Osteocyte (in vitro differentiated cells): ENCODE results near the gene CCDC86. TPM values are rescaled to one million over a fixed set of nuclear protein-coding genes. Genes with fewer than 3 reads are reported as not detected.
A peak's percentile ranks its signal among the peaks of the same experiment; 100 is the strongest.

Source experiments
- DNase-seq: peaks from one replicate; pipeline ENCODE4 v3.0.0; 2021; ENCODE audit warnings: mixed read lengths; ENCODE audit not compliant: unreplicated experiment; ENCODE audit errors: extremely low spot score
- H3K27ac Mint-ChIP-seq: one replicate; pipeline ENCODE4 v1.8.0; 2021; ENCODE audit warnings: mild to moderate bottlenecking, mixed read lengths; ENCODE audit not compliant: unreplicated experiment
- H3K27me3 Mint-ChIP-seq: one replicate; pipeline ENCODE4 v1.8.0; 2021; ENCODE audit warnings: mixed read lengths; ENCODE audit not compliant: unreplicated experiment
- H3K36me3 Mint-ChIP-seq: one replicate; pipeline ENCODE4 v1.8.0; 2021; ENCODE audit warnings: mixed read lengths; ENCODE audit not compliant: unreplicated experiment
- H3K4me1 Mint-ChIP-seq: one replicate; pipeline ENCODE4 v1.8.0; 2021; ENCODE audit warnings: mixed read lengths; ENCODE audit not compliant: unreplicated experiment
- H3K4me3 Mint-ChIP-seq: one replicate; pipeline ENCODE4 v1.8.0; 2021; ENCODE audit warnings: mild to moderate bottlenecking, moderate library complexity, mixed read lengths; ENCODE audit not compliant: unreplicated experiment
- H3K9me3 Mint-ChIP-seq: one replicate; pipeline ENCODE4 v1.8.0; 2021; ENCODE audit warnings: mixed read lengths; ENCODE audit not compliant: unreplicated experiment
- CTCF ChIP-seq: fragments of 200-600 bp; sonication (generic); IDR thresholded peaks from 2 replicates; pipeline ENCODE4 v1.5.0; 2021; ENCODE audit warnings: antibody characterized with exemption, mild to moderate bottlenecking, moderate library complexity
- long read RNA-seq: library from polyadenylated mRNA; unstranded; transcript quantifications from one replicate; pipeline ENCODE4 v2.0.0, GENCODE V29; 2021
- total RNA-seq: library from RNA; stranded (reverse); gene quantifications from 2 replicates; pipeline ENCODE4 v1.2.1, GENCODE V29; 2021

Gene CCDC86
- 25.9 and 27.4 TPM in 2 replicates for total RNA-seq
- long read RNA-seq, transcript CCDC86-201 (4 exons, 1,893 nt): major isoform, 39 of 39 reads
- long read RNA-seq, partial matches to known transcripts: 0 of 39 reads
- long read RNA-seq, other reads (novel, unspliced or antisense): 0 of 39 reads

GRCh38 chr11:60841797-60842667 is at the start of gene CCDC86:
TSS of gene CCDC86 (plus strand) at chr11:60842113. CDS start at chr11:60842125, 12 bp downstream.
- TF ChIP-seq CTCF: no peak
- Mint-ChIP-seq H3K4me3 (peak within 1 kb of the TSS; percentile 84), H3K4me1 (peaks cover 57% of the 10 kb centered on the region), H3K9me3 (no peaks in the 10 kb centered on the region), H3K27ac (peak within 1 kb of the TSS; percentile 97), H3K27me3 (peaks cover 3% of the 10 kb centered on the region), H3K36me3 (peaks cover 4% of the 10 kb centered on the region)
- peak; percentile 98 for DNase-seq

- TF ChIP-seq CTCF: no peak
- Mint-ChIP-seq H3K27ac (no peak overlapping the region), H3K4me1 (peaks cover under 1% of the 10 kb centered on the region), H3K27me3 (peaks cover 2% of the 10 kb centered on the region), H3K36me3 (no peaks in the 10 kb centered on the region), H3K4me3 (no peak overlapping the region), H3K9me3 (no peaks in the 10 kb centered on the region)
- DNase-seq: no peak
These were observed 49.4 kb upstream of the CCDC86 start for GRCh38 chr11:60792521-60792920.

GRCh38 chr11:60795291-60795690 is 46.6 kb upstream of the CCDC86 start:
- no peak overlapping the region for H3K27ac Mint-ChIP-seq
- no peak overlapping the region for H3K4me3 Mint-ChIP-seq
- H3K27me3 Mint-ChIP-seq: peaks cover 10% of the 10 kb centered on the region
- H3K36me3 Mint-ChIP-seq: no peaks in the 10 kb centered on the region
- H3K4me1 Mint-ChIP-seq: no peaks in the 10 kb centered on the region
- no peak for DNase-seq
- TF ChIP-seq CTCF: no peak
- H3K9me3 Mint-ChIP-seq: no peaks in the 10 kb centered on the region

GRCh38 chr11:60797846-60798630 is 43.9 kb upstream of the CCDC86 start:
- Mint-ChIP-seq H3K4me1 (no peaks in the 10 kb centered on the region), H3K27ac (no peak overlapping the region), H3K4me3 (no peak overlapping the region), H3K27me3 (peaks cover 15% of the 10 kb centered on the region), H3K9me3 (no peaks in the 10 kb centered on the region), H3K36me3 (no peaks in the 10 kb centered on the region)
- TF ChIP-seq CTCF: no peak
- no peak for DNase-seq

GRCh38 chr11:60798631-60799030 is 43.3 kb upstream of the CCDC86 start:
- no peak overlapping the region for H3K4me3 Mint-ChIP-seq

More at GRCh38 chr11:60798631-60799030, 43.3 kb upstream of the CCDC86 start:
- Mint-ChIP-seq H3K27me3 (peaks cover 18% of the 10 kb centered on the region), H3K9me3 (no peaks in the 10 kb centered on the region), H3K27ac (no peak overlapping the region), H3K4me1 (no peaks in the 10 kb centered on the region), H3K36me3 (no peaks in the 10 kb centered on the region)
- DNase-seq: no peak
- no peak for TF ChIP-seq CTCF
